A549 (cell line): ENCODE measurements around the gene DDX27.

ENCODE experiments used
- CEBPB ChIP-seq, 2 experiments: fragments of >200 bp in 1 of 2; sonication (Bioruptor Twin) in 1 of 2; formaldehyde crosslinking in 1 of 2; IDR thresholded peaks; 2 replicates each; pipeline ENCODE4 v1.6.1; 2012 to 2016
- CTCF ChIP-seq: fragments of >200 bp; sonication (Bioruptor Twin); formaldehyde crosslinking; IDR thresholded peaks from 3 replicates; pipeline ENCODE4 v1.5.1; 2016
- EP300 ChIP-seq, 2 experiments: fragments of >200 bp; sonication (Bioruptor Twin); formaldehyde crosslinking; IDR thresholded peaks; 2 replicates in 1 of 2; 3 replicates in 1 of 2; pipeline ENCODE4 v1.6.1; 2016 to 2017
- HDAC2 ChIP-seq: fragments of 200-600 bp; sonication (generic); IDR thresholded peaks from 2 replicates; pipeline ENCODE4 v1.6.1; 2016
- MAZ ChIP-seq: fragments of 150-350 bp; IDR thresholded peaks from 2 replicates; pipeline ENCODE4 v1.6.1; 2014; ENCODE audit warnings: antibody characterized with exemption, low read depth, low read length, borderline replicate concordance
- NR3C1 ChIP-seq: fragments of >200 bp; sonication (Bioruptor Twin); formaldehyde crosslinking; IDR thresholded peaks from 3 replicates; pipeline ENCODE4 v1.6.1; 2017
- POLR2A ChIP-seq: IDR thresholded peaks from 2 replicates; pipeline ENCODE4 v1.6.1; 2012; ENCODE audit warnings: mild to moderate bottlenecking, low read length
- RAD21 ChIP-seq, 2 experiments: fragments of >200 bp in 1 of 2; sonication (Bioruptor Twin) in 1 of 2; formaldehyde crosslinking in 1 of 2; IDR thresholded peaks in 1 of 2; conservative IDR thresholded peaks in 1 of 2; 2 replicates in 1 of 2; 3 replicates in 1 of 2; pipeline ENCODE4 v1.6.1; 2012 to 2018; ENCODE audit warnings: inconsistent platforms in 1 of 2
- RCOR1 ChIP-seq: fragments of 150-350 bp; IDR thresholded peaks from 2 replicates; pipeline ENCODE4 v1.6.1; 2014; ENCODE audit warnings: antibody characterized with exemption, low read length, low read depth
- SREBF2 ChIP-seq: fragments of 450-650 bp; IDR thresholded peaks from 2 replicates; pipeline ENCODE4 v1.6.1; 2014; ENCODE audit warnings: mild to moderate bottlenecking, moderate library complexity
- TF ChIP-seq, protein P1 (sequence below): IDR thresholded peaks from 2 replicates; pipeline ENCODE4 v1.6.1; 2012

GRCh38 chr20:49174183-49174582 is 45.0 kb upstream of the DDX27 start:
- TF ChIP-seq, protein P1, sequence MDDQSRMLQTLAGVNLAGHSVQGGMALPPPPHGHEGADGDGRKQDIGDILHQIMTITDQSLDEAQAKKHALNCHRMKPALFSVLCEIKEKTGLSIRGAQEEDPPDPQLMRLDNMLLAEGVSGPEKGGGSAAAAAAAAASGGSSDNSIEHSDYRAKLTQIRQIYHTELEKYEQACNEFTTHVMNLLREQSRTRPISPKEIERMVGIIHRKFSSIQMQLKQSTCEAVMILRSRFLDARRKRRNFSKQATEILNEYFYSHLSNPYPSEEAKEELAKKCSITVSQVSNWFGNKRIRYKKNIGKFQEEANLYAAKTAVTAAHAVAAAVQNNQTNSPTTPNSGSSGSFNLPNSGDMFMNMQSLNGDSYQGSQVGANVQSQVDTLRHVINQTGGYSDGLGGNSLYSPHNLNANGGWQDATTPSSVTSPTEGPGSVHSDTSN = no peak
- TF ChIP-seq CTCF = no peak
- TF ChIP-seq CEBPB (IDR thresholded peaks at IDR 0.05) = no peak
- TF ChIP-seq EP300 (IDR thresholded peaks at IDR 0.05) = no peak
- TF ChIP-seq SREBF2 = no peak
- TF ChIP-seq POLR2A = no peak
- TF ChIP-seq RAD21 (conservative IDR thresholded peaks at IDR 0.05 in 1 of 2, IDR thresholded peaks at IDR 0.05 in 1 of 2) = no peak
- no peak for TF ChIP-seq RCOR1
- TF ChIP-seq HDAC2 = no peak
- TF ChIP-seq NR3C1 = no peak
- TF ChIP-seq MAZ = no peak
